ENCODE measurements around the gene RPL19.

DNA sequence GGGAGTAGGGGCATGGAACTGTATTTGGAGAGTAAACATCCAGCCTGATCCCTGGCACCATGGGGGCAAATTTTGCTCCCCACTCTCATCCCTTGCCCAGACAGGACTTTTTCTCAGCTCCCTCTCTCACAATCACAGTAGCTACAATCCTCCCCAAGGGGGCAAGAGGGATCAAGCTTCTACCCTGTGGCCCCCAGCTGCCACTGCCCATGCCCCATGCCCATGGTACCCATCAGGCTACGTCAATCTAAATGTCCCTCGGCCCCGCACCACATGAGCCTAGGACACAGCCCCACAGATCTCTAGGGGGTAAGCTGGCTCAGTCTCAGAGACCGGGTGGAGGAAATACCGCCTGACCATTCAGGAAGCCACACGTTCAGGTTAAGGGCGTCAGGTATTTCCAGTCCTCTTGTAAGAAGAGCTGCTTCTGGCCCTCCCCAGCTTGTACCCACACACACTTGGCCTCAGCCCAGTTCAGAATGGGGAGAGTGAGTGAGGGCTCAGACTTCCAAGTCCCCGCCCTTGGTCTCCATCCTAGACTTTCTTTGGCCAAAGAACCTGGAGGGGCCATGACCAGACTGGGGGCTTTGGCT, 4.4 kb upstream of the RPL19 start:
- TF ChIP-seq EZH2phosphoT487 (IDR thresholded peaks at IDR 0.05; ENCODE audit: insufficient read depth, low read depth) (no peak), EZH2 (IDR thresholded peaks at IDR 0.05; ENCODE audit: insufficient read depth, poor library complexity, severe bottlenecking) (no peak)

Measured in GM23248 (cell line).